CD14-positive monocyte (primary cell): ENCODE data around the gene FFAR2. TPM values are rescaled to one million over a fixed set of nuclear protein-coding genes. Genes with fewer than 3 reads are reported as not detected.

ENCODE experiments used
- DNase-seq, 3 donors: peaks; one replicate each; pipeline ENCODE4 v3.0.0-alpha.2; 2011 to 2022
- H2AFZ ChIP-seq: 2 replicates; pipeline ENCODE4 v1.6.0; 2012; ENCODE audit warnings: mild to moderate bottlenecking, low read depth, low read length, inconsistent platforms; ENCODE audit not compliant: insufficient read depth, poor library complexity, severe bottlenecking
- H3K27ac ChIP-seq, 2 donors: 1 replicate in 1 of 2; 2 replicates in 1 of 2; pipeline ENCODE4 v1.5.1; 2012 to 2013; ENCODE audit warnings: low read length in 2 of 2, control low read depth in 1 of 2, inconsistent platforms in 1 of 2, low read depth in 1 of 2, mild to moderate bottlenecking in 1 of 2
- H3K27me3 ChIP-seq, 2 donors: one replicate each; pipeline versions ENCODE4 v1.6.0 to v1.6.1; 2011 to 2013; ENCODE audit warnings: low read length in 2 of 2; ENCODE audit not compliant: control insufficient read depth in 2 of 2, insufficient read depth in 2 of 2
- H3K36me3 ChIP-seq, 2 donors: replicated peaks in 1 of 2; 1 replicate in 1 of 2; 2 replicates in 1 of 2; pipeline versions ENCODE4 v1.5.1 to v1.6.1; 2012 to 2013; ENCODE audit warnings: low read length in 2 of 2, control low read depth in 1 of 2, inconsistent platforms in 1 of 2, mild to moderate bottlenecking in 1 of 2; ENCODE audit not compliant: insufficient read depth in 2 of 2, control insufficient read depth in 1 of 2
- H3K4me1 ChIP-seq, 2 donors: 1 replicate in 1 of 2; 2 replicates in 1 of 2; pipeline versions ENCODE4 v1.5.1 to v1.6.1; 2012 to 2013; ENCODE audit warnings: low read length in 2 of 2, control low read depth in 1 of 2, inconsistent platforms in 1 of 2, mild to moderate bottlenecking in 1 of 2, moderate library complexity in 1 of 2; ENCODE audit not compliant: insufficient read depth in 2 of 2, control insufficient read depth in 1 of 2
- H3K4me2 ChIP-seq: replicated peaks from 2 replicates; pipeline ENCODE3; 2012; ENCODE audit warnings: low read length, moderate library complexity, mild to moderate bottlenecking; ENCODE audit not compliant: poor library complexity, severe bottlenecking; ENCODE audit errors: extremely low read depth
- H3K4me3 ChIP-seq, 3 experiments: fragments of 200-600 bp in 1 of 3; sonication (generic) in 1 of 3; replicated peaks in 1 of 3; 1 replicate in 2 of 3; 2 replicates in 1 of 3; pipeline ENCODE4 v1.5.1; 2011 to 2013; ENCODE audit warnings: low read length in 3 of 3, mild to moderate bottlenecking in 3 of 3, control low read depth in 2 of 3, low read depth in 2 of 3, inconsistent platforms in 1 of 3, moderate library complexity in 1 of 3
- H3K79me2 ChIP-seq: 2 replicates; pipeline ENCODE4 v1.6.0; 2012; ENCODE audit warnings: mild to moderate bottlenecking, control low read depth, inconsistent platforms, low read length, moderate library complexity; ENCODE audit not compliant: insufficient read depth
- H3K9ac ChIP-seq: 2 replicates; pipeline ENCODE4 v1.6.0; 2017; ENCODE audit warnings: low read length, mild to moderate bottlenecking; ENCODE audit not compliant: insufficient read depth, poor library complexity, severe bottlenecking
- H3K9me3 ChIP-seq, 2 donors: replicated peaks in 1 of 2; 1 replicate in 1 of 2; 2 replicates in 1 of 2; pipeline versions ENCODE4 v1.5.1 to v1.6.1; 2012 to 2013; ENCODE audit warnings: low read length in 2 of 2, control low read depth in 1 of 2; ENCODE audit not compliant: control insufficient read depth in 1 of 2, insufficient read depth in 1 of 2
- H4K20me1 ChIP-seq: 2 replicates; pipeline ENCODE4 v1.6.0; 2012; ENCODE audit warnings: mild to moderate bottlenecking, low read length, control low read depth, moderate library complexity; ENCODE audit not compliant: insufficient read depth
- H3K27ac Mint-ChIP-seq, 7 donors: one replicate each; pipeline ENCODE4 v1.8.0; 2020; ENCODE audit warnings: mild to moderate bottlenecking in 7 of 7, mixed read lengths in 7 of 7, moderate library complexity in 6 of 7, inconsistent platforms in 2 of 7
- H3K27me3 Mint-ChIP-seq, 3 donors: one replicate each; pipeline ENCODE4 v1.8.0; 2021 to 2022; ENCODE audit warnings: low read depth in 3 of 3, mild to moderate bottlenecking in 3 of 3, mixed read lengths in 3 of 3, moderate library complexity in 3 of 3, inconsistent platforms in 1 of 3
- H3K36me3 Mint-ChIP-seq, 2 donors: one replicate each; pipeline ENCODE4 v1.8.0; 2020; ENCODE audit warnings: mixed read lengths in 2 of 2, inconsistent platforms in 1 of 2, mild to moderate bottlenecking in 1 of 2
- H3K4me1 Mint-ChIP-seq: one replicate; pipeline ENCODE4 v1.8.0; 2020; ENCODE audit warnings: mild to moderate bottlenecking, mixed read lengths
- H3K4me3 Mint-ChIP-seq, 2 donors: one replicate each; pipeline ENCODE4 v1.8.0; 2020; ENCODE audit warnings: mild to moderate bottlenecking in 2 of 2, mixed read lengths in 2 of 2, moderate library complexity in 1 of 2
- H3K9me3 Mint-ChIP-seq, 7 donors: one replicate each; pipeline ENCODE4 v1.8.0; 2020 to 2022; ENCODE audit warnings: mixed read lengths in 7 of 7, mild to moderate bottlenecking in 6 of 7, moderate library complexity in 6 of 7, inconsistent platforms in 2 of 7
- WGBS: methylation state at CpG from one replicate; pipeline ENCODE4 v1.1.5; 2013; ENCODE audit warnings: missing lambda C conversion rate; ENCODE audit not compliant: insufficient coverage; 5-methylcytosine and 5-hydroxymethylcytosine counted together
- intact Hi-C, 2 donors: fragments of 100-400 bp; cut with micrococcal nuclease; formaldehyde crosslinking; loops; one replicate each; pipeline versions ENCODE4 v1.15.0 to v1.15.1; 2023
- polyA plus RNA-seq, 3 donors: library from polyadenylated mRNA; depleted of rRNA in 1 of 3; unstranded in 2 of 3; stranded (reverse) in 1 of 3; fragments of 300-500 nt in 2 of 3; fragments of >200 nt in 1 of 3; fragmentation: Illumina TruSeq in 2 of 3; gene quantifications; 1 replicate in 2 of 3; 2 replicates in 1 of 3; pipeline ENCODE4 v1.2.3, GENCODE V29; 2012 to 2021
- TF ChIP-seq, protein P1 (sequence below): fragments of 200-600 bp; IDR thresholded peaks from one replicate; pipeline ENCODE4 v1.8.0; 2022; ENCODE audit warnings: antibody characterized with exemption, mild to moderate bottlenecking

Gene FFAR2
- polyA plus RNA-seq, 3 donors: 5.7 to 38.7 (median 10.8) TPM

DNA sequence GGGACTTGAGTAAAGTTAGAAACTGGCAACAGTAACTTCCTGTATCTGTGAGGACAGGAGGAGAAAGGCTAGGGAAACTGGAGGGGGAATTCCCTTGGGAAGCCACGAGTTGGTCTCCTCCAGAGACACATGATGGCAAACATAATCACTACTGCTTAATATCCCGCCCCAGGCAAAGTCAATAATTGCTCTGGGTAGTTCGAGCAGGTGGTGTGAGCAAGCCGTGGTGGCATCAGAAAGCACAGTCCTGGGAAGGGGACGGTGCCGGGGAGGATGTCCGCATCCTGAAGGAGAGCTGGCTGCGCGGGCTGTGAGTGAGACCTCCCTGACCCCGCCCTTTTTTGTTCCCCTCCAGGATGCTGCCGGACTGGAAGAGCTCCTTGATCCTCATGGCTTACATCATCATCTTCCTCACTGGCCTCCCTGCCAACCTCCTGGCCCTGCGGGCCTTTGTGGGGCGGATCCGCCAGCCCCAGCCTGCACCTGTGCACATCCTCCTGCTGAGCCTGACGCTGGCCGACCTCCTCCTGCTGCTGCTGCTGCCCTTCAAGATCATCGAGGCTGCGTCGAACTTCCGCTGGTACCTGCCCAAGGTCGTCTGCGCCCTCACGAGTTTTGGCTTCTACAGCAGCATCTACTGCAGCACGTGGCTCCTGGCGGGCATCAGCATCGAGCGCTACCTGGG is 1.4 kb downstream of the FFAR2 start:
- Mint-ChIP-seq H3K27ac (peak overlapping the region; percentile 98 to 100 (median 100)), H3K27me3 (peaks cover 0 to 16% (median 7%) of the 10 kb centered on the region in 3 donors), H3K4me1 (peaks cover 75% of the 10 kb centered on the region), H3K4me3 (peak overlapping the region; percentile 72 to 79), H3K9me3 (peaks cover 0 to 7% (median 1%) of the 10 kb centered on the region in 7 donors), H3K36me3 (peaks cover 15 to 25% of the 10 kb centered on the region in 2 donors)
- peak in 1 of 3 donors; percentile 87 for DNase-seq
- no peaks in the 10 kb centered on the region for H4K20me1 ChIP-seq
- peaks cover 7% of the 10 kb centered on the region for H3K79me2 ChIP-seq
- no peak overlapping the region for H2AFZ ChIP-seq
- peaks cover 72 to 78% of the 10 kb centered on the region in 2 donors for H3K4me1 ChIP-seq
- H3K9ac ChIP-seq: peak overlapping the region; percentile 78
- no peaks in the 10 kb centered on the region for H3K27me3 ChIP-seq
- peak overlapping the region; percentile 4 to 73 (median 32) for H3K4me3 ChIP-seq
- H3K27ac ChIP-seq: peak overlapping the region; percentile 95 to 99
- intact Hi-C loops: loop anchor here (2.0 to 10.0 kb wide), 3 partner anchors 13 to 455 kb away; partner anchors contain the start of genes HCST (in 1 of the 2), NFKBID (in 1 of the 2) and TYROBP (in 1 of the 2)
- TF ChIP-seq, protein P1, sequence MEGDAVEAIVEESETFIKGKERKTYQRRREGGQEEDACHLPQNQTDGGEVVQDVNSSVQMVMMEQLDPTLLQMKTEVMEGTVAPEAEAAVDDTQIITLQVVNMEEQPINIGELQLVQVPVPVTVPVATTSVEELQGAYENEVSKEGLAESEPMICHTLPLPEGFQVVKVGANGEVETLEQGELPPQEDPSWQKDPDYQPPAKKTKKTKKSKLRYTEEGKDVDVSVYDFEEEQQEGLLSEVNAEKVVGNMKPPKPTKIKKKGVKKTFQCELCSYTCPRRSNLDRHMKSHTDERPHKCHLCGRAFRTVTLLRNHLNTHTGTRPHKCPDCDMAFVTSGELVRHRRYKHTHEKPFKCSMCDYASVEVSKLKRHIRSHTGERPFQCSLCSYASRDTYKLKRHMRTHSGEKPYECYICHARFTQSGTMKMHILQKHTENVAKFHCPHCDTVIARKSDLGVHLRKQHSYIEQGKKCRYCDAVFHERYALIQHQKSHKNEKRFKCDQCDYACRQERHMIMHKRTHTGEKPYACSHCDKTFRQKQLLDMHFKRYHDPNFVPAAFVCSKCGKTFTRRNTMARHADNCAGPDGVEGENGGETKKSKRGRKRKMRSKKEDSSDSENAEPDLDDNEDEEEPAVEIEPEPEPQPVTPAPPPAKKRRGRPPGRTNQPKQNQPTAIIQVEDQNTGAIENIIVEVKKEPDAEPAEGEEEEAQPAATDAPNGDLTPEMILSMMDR: no peak
- no peaks in the 10 kb centered on the region for H3K9me3 ChIP-seq
- H3K36me3 ChIP-seq: no peaks in the 10 kb centered on the region
- peak overlapping the region; percentile 75 for H3K4me2 ChIP-seq
- 88% methylated on average over 20 of the region's 27 CpGs for WGBS

DNA sequence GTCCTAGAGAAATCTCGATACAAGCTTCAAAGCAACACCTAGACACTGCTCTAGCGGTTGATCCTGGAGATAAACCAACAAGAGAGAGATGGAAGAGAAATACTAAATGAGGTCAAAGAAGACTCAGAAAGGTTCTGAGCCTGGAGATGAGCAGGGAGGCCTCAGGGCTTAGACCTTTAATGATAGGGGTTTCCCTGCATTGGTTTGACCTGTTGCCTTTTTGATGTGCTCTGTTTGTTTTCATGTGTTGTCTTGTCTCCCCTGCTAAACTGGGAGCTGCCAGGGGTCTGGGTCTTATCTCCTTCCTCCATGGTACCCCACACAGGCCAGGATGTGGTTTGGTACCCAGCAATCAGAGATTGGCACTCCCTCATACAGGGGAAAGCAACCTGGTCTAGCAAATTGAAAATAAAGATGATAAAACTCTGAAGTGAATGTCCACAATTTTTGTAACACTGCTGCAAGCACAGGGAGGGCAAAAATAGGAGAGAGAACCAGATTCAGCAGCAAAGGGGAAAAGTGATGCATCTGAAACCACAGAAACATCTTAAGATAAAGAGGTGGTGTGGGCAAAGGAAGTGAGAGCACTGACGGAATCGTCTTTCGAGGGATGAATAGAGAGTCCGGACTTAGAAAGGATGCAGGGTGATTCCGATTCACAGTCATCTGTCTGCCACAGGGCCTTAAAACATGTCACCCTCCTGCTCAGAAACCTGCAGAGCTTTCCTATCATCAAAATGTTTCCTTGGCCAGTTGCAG is 3.5 kb downstream of the FFAR2 start:
- no peak overlapping the region for H3K4me3 ChIP-seq
- 23% methylated on average over 5 of the region's 7 CpGs for WGBS
- DNase-seq: peak in 1 of 3 donors; percentile 37
- H2AFZ ChIP-seq: no peak overlapping the region
- H3K4me2 ChIP-seq: no peak overlapping the region
- no peak overlapping the region for H3K9ac ChIP-seq
- H3K4me1 Mint-ChIP-seq: peaks cover 61% of the 10 kb centered on the region
- H3K9me3 ChIP-seq: no peaks in the 10 kb centered on the region
- H3K36me3 ChIP-seq: no peaks in the 10 kb centered on the region
- H3K27me3 ChIP-seq: no peaks in the 10 kb centered on the region
- H3K4me3 Mint-ChIP-seq: peak overlapping the region; percentile 28 to 56
- intact Hi-C loops: no loop called here
- TF ChIP-seq, protein P1: no peak
- H3K79me2 ChIP-seq: peaks cover 7% of the 10 kb centered on the region
- H3K27ac ChIP-seq: no peak overlapping the region
- H3K4me1 ChIP-seq: peaks cover 52 to 58% of the 10 kb centered on the region in 2 donors
- peak overlapping the region in 6 of 7 donors; percentile 26 to 68 (median 56) for H3K27ac Mint-ChIP-seq
- H3K27me3 Mint-ChIP-seq: peaks cover 4 to 12% (median 5%) of the 10 kb centered on the region in 3 donors
- H3K36me3 Mint-ChIP-seq: peaks cover 10 to 18% of the 10 kb centered on the region in 2 donors
- H3K9me3 Mint-ChIP-seq: peaks cover 0 to 3% (median 0%) of the 10 kb centered on the region in 7 donors
- no peaks in the 10 kb centered on the region for H4K20me1 ChIP-seq
